ENCODE results near the gene PNPLA2. TPM values are rescaled to one million over a fixed set of nuclear protein-coding genes. Genes with fewer than 3 reads are reported as not detected.

The PNPLA2 gene
- total RNA-seq, 5 donors from 2014 or later (not counting 1 experiment from before 2014, with no cell fraction given), result 172 to 212 (median 206) TPM

GRCh38 chr11:790721-791564, 27.8 kb upstream of the PNPLA2 start:
- no peak overlapping the region for H3K27ac ChIP-seq (ENCODE audit: low read length)
- peaks cover 4 to 45% of the 10 kb centered on the region in 2 experiments for H3K4me1 ChIP-seq (ENCODE audit: control insufficient read depth in 1 of 2, extremely low read depth in 1 of 2, insufficient read depth in 2 of 2, low read length in 2 of 2)
- Mint-ChIP-seq H3K27ac (no peak overlapping the region), H3K4me1 (peaks cover 3 to 11% (median 5%) of the 10 kb centered on the region in 3 donors), H3K9me3 (no peaks in the 10 kb centered on the region), H3K27me3 (peaks cover 0 to 7% of the 10 kb centered on the region in 2 donors), H3K36me3 (peaks cover 3% of the 10 kb centered on the region), H3K4me3 (no peak overlapping the region)
- ATAC-seq (replicated peaks in 1 of 4), result no peak
- POLR2A ChIA-PET, result no interaction called here
- peaks cover 6 to 26% of the 10 kb centered on the region in 2 donors for H3K36me3 ChIP-seq (ENCODE audit: control insufficient read depth in 2 of 2, extremely low read depth in 1 of 2, insufficient read depth in 1 of 2, low read length in 1 of 2)
- peaks cover 0 to 33% of the 10 kb centered on the region in 2 experiments for H3K27me3 ChIP-seq (replicated peaks in 1 of 2; ENCODE audit: control insufficient read depth in 2 of 2, extremely low read depth in 1 of 2, insufficient read depth in 2 of 2, low read length in 1 of 2)
- WGBS (ENCODE audit: insufficient coverage), result 94% methylated on average over 12 of the region's 18 CpGs
- no peaks in the 10 kb centered on the region for H3K9me3 ChIP-seq
- H3K4me3 ChIP-seq (ENCODE audit: control insufficient read depth in 1 of 2, extremely low read depth in 1 of 2, low read length in 1 of 2), result no peak overlapping the region
- no peak for DNase-seq
- CTCF ChIA-PET, result no interaction called here

- DNase-seq (no peak), ATAC-seq (replicated peaks in 1 of 4) (no peak)
- Histone ChIP-seq H3K4me1 (ENCODE audit: control insufficient read depth in 1 of 2, extremely low read depth in 1 of 2, insufficient read depth in 2 of 2, low read length in 2 of 2) (peaks cover 11 to 54% of the 10 kb centered on the region in 2 experiments), H3K27ac (ENCODE audit: low read length) (no peak overlapping the region), H3K27me3 (replicated peaks in 1 of 2; ENCODE audit: control insufficient read depth in 2 of 2, extremely low read depth in 1 of 2, insufficient read depth in 2 of 2, low read length in 1 of 2) (peaks cover 0 to 33% of the 10 kb centered on the region in 2 experiments), H3K4me3 (ENCODE audit: control insufficient read depth in 1 of 2, extremely low read depth in 1 of 2, low read length in 1 of 2) (no peak overlapping the region), H3K9me3 (no peaks in the 10 kb centered on the region), H3K36me3 (ENCODE audit: control insufficient read depth in 2 of 2, extremely low read depth in 1 of 2, insufficient read depth in 1 of 2, low read length in 1 of 2) (peaks cover 6 to 26% of the 10 kb centered on the region in 2 donors)
- H3K27ac Mint-ChIP-seq, result no peak overlapping the region
- peaks cover 0 to 7% of the 10 kb centered on the region in 2 donors for H3K27me3 Mint-ChIP-seq
- WGBS (ENCODE audit: insufficient coverage), result 97% methylated on average over 33 of the region's 49 CpGs
- ChIA-PET POLR2A (no interaction called here), CTCF (no interaction called here)
- no peaks in the 10 kb centered on the region for H3K9me3 Mint-ChIP-seq
- no peak overlapping the region for H3K4me3 Mint-ChIP-seq
- peaks cover 3% of the 10 kb centered on the region for H3K36me3 Mint-ChIP-seq
- peaks cover 9 to 19% (median 12%) of the 10 kb centered on the region in 3 donors for H3K4me1 Mint-ChIP-seq
Observed at GRCh38 chr11:791658-792534, 26.8 kb upstream of the PNPLA2 start.

GRCh38 chr11:792535-792821, 26.2 kb upstream of the PNPLA2 start:
- POLR2A ChIA-PET, result no interaction called here

GRCh38 chr11:792873-793272, 25.8 kb upstream of the PNPLA2 start:
- Mint-ChIP-seq H3K36me3 (peaks cover 3% of the 10 kb centered on the region), H3K4me1 (peaks cover 13 to 23% (median 16%) of the 10 kb centered on the region in 3 donors), H3K27ac (no peak overlapping the region), H3K9me3 (no peaks in the 10 kb centered on the region), H3K4me3 (peak overlapping the region in 1 of 3 donors; percentile 24), H3K27me3 (peaks cover 0 to 7% of the 10 kb centered on the region in 2 donors)
- Histone ChIP-seq H3K4me3 (ENCODE audit: control insufficient read depth in 1 of 2, extremely low read depth in 1 of 2, low read length in 1 of 2) (no peak overlapping the region), H3K9me3 (no peaks in the 10 kb centered on the region), H3K27me3 (replicated peaks in 1 of 2; ENCODE audit: control insufficient read depth in 2 of 2, extremely low read depth in 1 of 2, insufficient read depth in 2 of 2, low read length in 1 of 2) (peaks cover 0 to 33% of the 10 kb centered on the region in 2 experiments), H3K4me1 (ENCODE audit: control insufficient read depth in 1 of 2, extremely low read depth in 1 of 2, insufficient read depth in 2 of 2, low read length in 2 of 2) (peaks cover 16 to 58% of the 10 kb centered on the region in 2 experiments), H3K36me3 (ENCODE audit: control insufficient read depth in 2 of 2, extremely low read depth in 1 of 2, insufficient read depth in 1 of 2, low read length in 1 of 2) (peaks cover 6 to 26% of the 10 kb centered on the region in 2 donors), H3K27ac (ENCODE audit: low read length) (no peak overlapping the region)
- no peak for DNase-seq
- CTCF ChIA-PET, result no interaction called here
- POLR2A ChIA-PET, result no interaction called here
- no peak for ATAC-seq (replicated peaks in 1 of 4)
- WGBS (ENCODE audit: insufficient coverage), result 91% methylated on average over 7 of the region's 13 CpGs

More at GRCh38 chr11:792535-792821, 26.2 kb upstream of the PNPLA2 start:
- no peak overlapping the region for H3K27ac ChIP-seq (ENCODE audit: low read length)
- WGBS (ENCODE audit: insufficient coverage), result 97% methylated on average over 9 of the region's 15 CpGs
- H3K36me3 ChIP-seq (ENCODE audit: control insufficient read depth in 2 of 2, extremely low read depth in 1 of 2, insufficient read depth in 1 of 2, low read length in 1 of 2), result peaks cover 6 to 26% of the 10 kb centered on the region in 2 donors
- ATAC-seq (replicated peaks in 1 of 4) (no peak), DNase-seq (no peak)
- H3K9me3 Mint-ChIP-seq, result no peaks in the 10 kb centered on the region
- H3K27me3 ChIP-seq (replicated peaks in 1 of 2; ENCODE audit: control insufficient read depth in 2 of 2, extremely low read depth in 1 of 2, insufficient read depth in 2 of 2, low read length in 1 of 2), result peaks cover 0 to 33% of the 10 kb centered on the region in 2 experiments
- no peaks in the 10 kb centered on the region for H3K9me3 ChIP-seq
- H3K4me1 Mint-ChIP-seq, result peaks cover 15 to 24% (median 16%) of the 10 kb centered on the region in 3 donors
- H3K4me3 ChIP-seq (ENCODE audit: control insufficient read depth in 1 of 2, extremely low read depth in 1 of 2, low read length in 1 of 2), result no peak overlapping the region
- H3K27ac Mint-ChIP-seq, result no peak overlapping the region
- H3K36me3 Mint-ChIP-seq, result peaks cover 3% of the 10 kb centered on the region
- peaks cover 0 to 7% of the 10 kb centered on the region in 2 donors for H3K27me3 Mint-ChIP-seq
- H3K4me1 ChIP-seq (ENCODE audit: control insufficient read depth in 1 of 2, extremely low read depth in 1 of 2, insufficient read depth in 2 of 2, low read length in 2 of 2), result peaks cover 16 to 60% of the 10 kb centered on the region in 2 experiments
- CTCF ChIA-PET, result no interaction called here
- no peak overlapping the region for H3K4me3 Mint-ChIP-seq

GRCh38 chr11:793556-793955, 25.2 kb upstream of the PNPLA2 start:
- H3K4me1 Mint-ChIP-seq, result peaks cover 12 to 22% (median 16%) of the 10 kb centered on the region in 3 donors

More at GRCh38 chr11:793556-793955, 25.2 kb upstream of the PNPLA2 start:
- DNase-seq, result no peak
- ChIA-PET POLR2A (interaction anchor here in 1 of 2 donors (0.5 kb wide), 2 partner anchors 13 to 16 kb away, joined by 3 read pairs; no protein-coding TSS in a partner anchor), CTCF (no interaction called here)
- no peak overlapping the region for H3K27ac ChIP-seq (ENCODE audit: low read length)
- no peak overlapping the region for H3K27ac Mint-ChIP-seq
- no peak overlapping the region for H3K4me3 ChIP-seq (ENCODE audit: control insufficient read depth in 1 of 2, extremely low read depth in 1 of 2, low read length in 1 of 2)
- H3K27me3 ChIP-seq (replicated peaks in 1 of 2; ENCODE audit: control insufficient read depth in 2 of 2, extremely low read depth in 1 of 2, insufficient read depth in 2 of 2, low read length in 1 of 2), result peaks cover 0 to 26% of the 10 kb centered on the region in 2 experiments
- H3K36me3 ChIP-seq (ENCODE audit: control insufficient read depth in 2 of 2, extremely low read depth in 1 of 2, insufficient read depth in 1 of 2, low read length in 1 of 2), result peaks cover 6 to 26% of the 10 kb centered on the region in 2 donors
- no peaks in the 10 kb centered on the region for H3K9me3 Mint-ChIP-seq
- H3K4me3 Mint-ChIP-seq, result peak overlapping the region in 1 of 3 donors; percentile 48
- H3K36me3 Mint-ChIP-seq, result peaks cover 3% of the 10 kb centered on the region
- peaks cover 0 to 7% of the 10 kb centered on the region in 2 donors for H3K27me3 Mint-ChIP-seq
- ATAC-seq (replicated peaks in 1 of 4), result no peak
- 100% methylated on average over 5 of the region's 7 CpGs for WGBS (ENCODE audit: insufficient coverage)
- peaks cover 14 to 55% of the 10 kb centered on the region in 2 experiments for H3K4me1 ChIP-seq (ENCODE audit: control insufficient read depth in 1 of 2, extremely low read depth in 1 of 2, insufficient read depth in 2 of 2, low read length in 2 of 2)
- H3K9me3 ChIP-seq, result no peaks in the 10 kb centered on the region
